Kidney (tissue), 14 donors: ENCODE measurements around the gene ZNF618. TPM values are rescaled to one million over a fixed set of nuclear protein-coding genes. Genes with fewer than 3 reads are reported as not detected.

Source experiments
- DNase-seq, 5 donors: peaks; one replicate each; pipeline ENCODE4 v3.0.0-alpha.2; 2013 to 2020
- FAIRE-seq: peaks from 2 replicates; lab custom pipeline; 2012; peaks lifted over from hg19 to GRCh38; lab: Jason Lieb, UNC
- H3K27ac ChIP-seq, 2 donors: one replicate each; pipeline ENCODE4 v1.7.0; 2013; ENCODE audit warnings: low read depth in 2 of 2, low read length in 2 of 2, inconsistent platforms in 1 of 2
- H3K27me3 ChIP-seq: one replicate; pipeline ENCODE4 v1.7.1; 2013; ENCODE audit warnings: low read length, inconsistent platforms; ENCODE audit not compliant: control insufficient read depth, insufficient read depth
- H3K36me3 ChIP-seq, 3 donors: one replicate each; pipeline versions ENCODE4 v1.7.0 to v1.7.1; 2013; ENCODE audit warnings: low read length in 3 of 3, control low read depth in 1 of 3, inconsistent platforms in 1 of 3; ENCODE audit not compliant: insufficient read depth in 3 of 3, control insufficient read depth in 2 of 3
- H3K4me1 ChIP-seq, 3 donors: one replicate each; pipeline versions ENCODE4 v1.7.0 to v1.7.1; 2013; ENCODE audit warnings: low read length in 3 of 3, inconsistent platforms in 1 of 3, low read depth in 1 of 3; ENCODE audit not compliant: control insufficient read depth in 2 of 3, insufficient read depth in 2 of 3
- H3K4me3 ChIP-seq, 3 donors: one replicate each; pipeline versions ENCODE4 v1.7.0 to v1.8.1; 2013; ENCODE audit warnings: low read length in 3 of 3, control low read depth in 1 of 3, inconsistent platforms in 1 of 3
- H3K9ac ChIP-seq, 3 donors: one replicate each; pipeline versions ENCODE4 v1.7.0 to v1.7.1; 2013; ENCODE audit warnings: low read length in 3 of 3, control low read depth in 1 of 3, inconsistent platforms in 1 of 3
- H3K9me3 ChIP-seq, 3 donors: one replicate each; pipeline versions ENCODE4 v1.7.0 to v1.7.1; 2013; ENCODE audit warnings: low read length in 3 of 3, control low read depth in 1 of 3, inconsistent platforms in 1 of 3; ENCODE audit not compliant: control insufficient read depth in 2 of 3, insufficient read depth in 1 of 3
- intact Hi-C: fragments of 100-400 bp; cut with DNase I; formaldehyde crosslinking; loops from one replicate; pipeline ENCODE4 v1.11.1; 2022
- polyA plus RNA-seq: library from polyadenylated mRNA; stranded (reverse); fragments of 350-450 nt; fragmentation: Illumina TruSeq; extraction: RNeasy Lipid Tissue Mini Kit (QIAGEN cat#74804); gene quantifications from one replicate; pipeline ENCODE4 v1.2.3, GENCODE V29; 2014; ENCODE audit warnings: low read depth, low replicate concordance; ENCODE audit not compliant: insufficient read depth
- total RNA-seq: library from RNA; stranded (reverse); fragmentation: NEBNext Ultra II Directional; extraction: Animal tissue kit (Norgen Biotek cat#: 25700); gene quantifications from one replicate; pipeline ENCODE4 v1.2.1, GENCODE V29; 2021
- TF ChIP-seq, protein P1 (sequence below): IDR thresholded peaks from 3 replicates; pipeline ENCODE4 v1.5.1; 2012; ENCODE audit warnings: mild to moderate bottlenecking, moderate library complexity, borderline replicate concordance; ENCODE audit not compliant: insufficient read depth; ENCODE audit errors: extremely low read depth
- donor health status: control.
- donor health status: control.
- donor health status: control.
- donor health status: control.
- donor health status: control.
- donor health status: DM: yes; HTN: yes; CAD: no.
- donor health status: Normal renal cell carcinoma (clear cell type).

The ZNF618 gene
- total and polyA plus RNA-seq, 2 donors from 2014 or later: 5.6 to 31.9 TPM

DNA sequence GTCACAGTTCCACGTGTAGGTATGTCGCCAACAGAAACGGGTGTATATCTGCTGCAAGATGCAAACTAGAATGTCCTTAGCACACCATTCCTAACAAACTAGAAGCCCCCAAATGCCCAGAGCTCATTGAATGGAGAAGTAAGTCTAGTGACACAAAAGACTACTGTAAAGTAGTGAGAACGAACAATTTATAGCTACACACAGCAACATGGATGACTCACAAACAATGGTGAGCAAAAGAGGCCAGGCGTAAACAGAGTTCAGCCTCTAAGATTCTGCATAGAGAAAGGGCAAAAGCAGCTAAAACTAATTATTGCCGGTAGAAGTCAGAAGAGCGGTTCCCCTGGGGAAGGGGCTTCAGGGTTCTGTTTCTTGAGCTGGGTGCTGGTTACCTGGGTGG lies 127.2 kb downstream of the ZNF618 start:
- Histone ChIP-seq H3K9me3 (no peaks in the 10 kb centered on the region), H3K9ac (no peak overlapping the region), H3K4me1 (peaks cover 0 to 17% (median 4%) of the 10 kb centered on the region in 3 donors), H3K27me3 (no peaks in the 10 kb centered on the region), H3K36me3 (peaks cover 7 to 37% (median 20%) of the 10 kb centered on the region in 3 donors), H3K27ac (no peak overlapping the region), H3K4me3 (no peak overlapping the region)
- intact Hi-C loops: no loop called here
- peak in 2 of 5 donors; percentile 5 to 6 for DNase-seq
- TF ChIP-seq, protein P1, sequence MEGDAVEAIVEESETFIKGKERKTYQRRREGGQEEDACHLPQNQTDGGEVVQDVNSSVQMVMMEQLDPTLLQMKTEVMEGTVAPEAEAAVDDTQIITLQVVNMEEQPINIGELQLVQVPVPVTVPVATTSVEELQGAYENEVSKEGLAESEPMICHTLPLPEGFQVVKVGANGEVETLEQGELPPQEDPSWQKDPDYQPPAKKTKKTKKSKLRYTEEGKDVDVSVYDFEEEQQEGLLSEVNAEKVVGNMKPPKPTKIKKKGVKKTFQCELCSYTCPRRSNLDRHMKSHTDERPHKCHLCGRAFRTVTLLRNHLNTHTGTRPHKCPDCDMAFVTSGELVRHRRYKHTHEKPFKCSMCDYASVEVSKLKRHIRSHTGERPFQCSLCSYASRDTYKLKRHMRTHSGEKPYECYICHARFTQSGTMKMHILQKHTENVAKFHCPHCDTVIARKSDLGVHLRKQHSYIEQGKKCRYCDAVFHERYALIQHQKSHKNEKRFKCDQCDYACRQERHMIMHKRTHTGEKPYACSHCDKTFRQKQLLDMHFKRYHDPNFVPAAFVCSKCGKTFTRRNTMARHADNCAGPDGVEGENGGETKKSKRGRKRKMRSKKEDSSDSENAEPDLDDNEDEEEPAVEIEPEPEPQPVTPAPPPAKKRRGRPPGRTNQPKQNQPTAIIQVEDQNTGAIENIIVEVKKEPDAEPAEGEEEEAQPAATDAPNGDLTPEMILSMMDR: no peak
- no peak for FAIRE-seq

DNA sequence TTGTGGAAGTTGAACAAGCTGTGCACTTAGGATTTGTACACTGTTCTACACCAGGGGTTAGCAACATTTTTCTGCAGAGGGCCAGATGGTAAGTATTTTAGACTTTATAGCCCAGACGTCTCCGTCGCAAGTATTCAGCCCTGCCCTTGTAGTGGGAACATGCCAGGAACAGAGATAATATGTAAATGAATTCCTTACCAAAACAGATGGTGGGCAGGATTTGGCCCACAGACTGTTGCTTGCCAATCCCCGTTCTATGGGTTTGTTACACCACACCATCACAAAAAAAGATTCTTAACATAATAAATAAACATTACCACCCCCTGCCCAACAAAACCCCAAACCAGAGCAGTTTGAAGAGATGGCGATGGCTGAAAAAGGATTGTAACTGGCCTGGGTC lies 127.6 kb downstream of the ZNF618 start:
- DNase-seq (no peak), FAIRE-seq (no peak)
- H3K9me3 ChIP-seq: no peaks in the 10 kb centered on the region
- peaks cover 7 to 40% (median 24%) of the 10 kb centered on the region in 3 donors for H3K36me3 ChIP-seq
- H3K27me3 ChIP-seq: no peaks in the 10 kb centered on the region
- TF ChIP-seq, protein P1: no peak
- peaks cover 0 to 14% (median 4%) of the 10 kb centered on the region in 3 donors for H3K4me1 ChIP-seq
- H3K9ac ChIP-seq: no peak overlapping the region
- no peak overlapping the region for H3K4me3 ChIP-seq
- intact Hi-C loops: no loop called here
- H3K27ac ChIP-seq: no peak overlapping the region

DNA sequence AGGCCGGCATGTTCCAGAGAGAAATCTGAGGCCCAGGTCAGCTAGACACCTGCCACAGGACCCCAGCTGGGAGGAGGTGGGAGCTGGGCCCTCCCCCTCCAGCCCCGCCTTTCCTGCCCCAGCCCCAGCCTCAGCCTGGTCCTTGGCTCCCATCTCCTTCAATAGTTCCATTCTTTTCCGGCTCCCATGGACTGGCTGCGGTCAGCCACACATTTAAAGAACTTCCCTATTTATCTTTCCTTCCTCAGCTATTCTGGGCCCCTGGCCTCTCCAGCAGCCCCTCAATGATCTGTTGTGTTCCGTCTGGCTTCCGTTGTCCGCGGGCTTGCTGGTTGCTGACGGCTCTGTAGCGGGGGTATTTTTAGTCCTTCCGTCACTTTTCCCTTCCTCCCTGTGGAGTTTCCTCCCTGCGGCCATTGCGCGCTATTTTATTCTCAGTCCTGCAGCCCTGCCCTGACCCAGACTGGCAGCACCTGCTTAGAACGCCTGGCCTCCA lies 128.2 kb downstream of the ZNF618 start:
- H3K9ac ChIP-seq: no peak overlapping the region
- H3K27ac ChIP-seq: no peak overlapping the region
- TF ChIP-seq, protein P1: no peak
- DNase-seq (peak in 4 of 5 donors; percentile 11 to 59 (median 42)), FAIRE-seq (no peak)
- peaks cover 7 to 42% (median 24%) of the 10 kb centered on the region in 3 donors for H3K36me3 ChIP-seq
- H3K9me3 ChIP-seq: no peaks in the 10 kb centered on the region
- H3K4me1 ChIP-seq: peaks cover 0 to 12% (median 4%) of the 10 kb centered on the region in 3 donors
- no peaks in the 10 kb centered on the region for H3K27me3 ChIP-seq
- intact Hi-C loops: no loop called here
- H3K4me3 ChIP-seq: no peak overlapping the region
